Neural progenitor cell (in vitro differentiated cells): ENCODE results near the gene ITM2B.

Source experiments
- EZH2 ChIP-seq: fragments of 200-600 bp; sonication (generic); IDR thresholded peaks from 2 replicates; pipeline ENCODE4 v1.6.1; 2017; ENCODE audit warnings: antibody characterized with exemption, mild to moderate bottlenecking, moderate library complexity
- EZH2phosphoT487 ChIP-seq: fragments of 200-600 bp; sonication (generic); IDR thresholded peaks from 2 replicates; pipeline ENCODE4 v1.6.1; 2017; ENCODE audit warnings: antibody characterized with exemption
- TF ChIP-seq, protein P1 (sequence below): fragments of 200-600 bp; sonication (generic); IDR thresholded peaks from 2 replicates; pipeline ENCODE4 v1.5.1; 2017; ENCODE audit warnings: antibody characterized with exemption, mild to moderate bottlenecking

DNA sequence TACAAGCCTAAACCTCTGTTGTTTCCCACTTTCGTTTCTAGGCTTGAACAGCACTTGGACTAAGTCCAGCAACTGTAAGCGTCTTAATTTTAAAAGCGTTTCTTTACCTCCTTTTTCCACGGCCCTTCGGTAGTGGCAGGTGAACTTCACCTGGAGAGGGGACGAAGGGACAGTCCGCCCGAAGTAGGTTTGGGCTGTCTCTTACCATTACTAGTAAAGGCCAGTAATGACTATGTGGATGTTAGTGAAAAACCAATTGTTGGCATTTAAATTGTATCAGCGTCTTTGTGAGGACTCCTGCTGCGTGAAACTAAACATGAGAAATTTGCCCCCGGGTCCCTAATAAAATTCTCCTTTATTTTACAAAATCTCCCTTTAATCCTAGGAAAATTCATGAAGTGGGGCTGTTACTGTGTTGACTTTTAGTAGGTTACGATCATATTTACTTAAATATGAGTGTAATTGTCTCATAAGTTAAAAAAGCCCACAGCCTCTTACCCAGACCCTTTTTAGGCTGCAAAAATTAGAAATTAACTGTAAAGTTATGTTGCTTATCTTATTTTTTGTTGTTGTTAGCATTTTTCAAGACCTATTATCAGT is 983 bp downstream of the ITM2B start:
- no peak for TF ChIP-seq EZH2phosphoT487
- TF ChIP-seq, protein P1, sequence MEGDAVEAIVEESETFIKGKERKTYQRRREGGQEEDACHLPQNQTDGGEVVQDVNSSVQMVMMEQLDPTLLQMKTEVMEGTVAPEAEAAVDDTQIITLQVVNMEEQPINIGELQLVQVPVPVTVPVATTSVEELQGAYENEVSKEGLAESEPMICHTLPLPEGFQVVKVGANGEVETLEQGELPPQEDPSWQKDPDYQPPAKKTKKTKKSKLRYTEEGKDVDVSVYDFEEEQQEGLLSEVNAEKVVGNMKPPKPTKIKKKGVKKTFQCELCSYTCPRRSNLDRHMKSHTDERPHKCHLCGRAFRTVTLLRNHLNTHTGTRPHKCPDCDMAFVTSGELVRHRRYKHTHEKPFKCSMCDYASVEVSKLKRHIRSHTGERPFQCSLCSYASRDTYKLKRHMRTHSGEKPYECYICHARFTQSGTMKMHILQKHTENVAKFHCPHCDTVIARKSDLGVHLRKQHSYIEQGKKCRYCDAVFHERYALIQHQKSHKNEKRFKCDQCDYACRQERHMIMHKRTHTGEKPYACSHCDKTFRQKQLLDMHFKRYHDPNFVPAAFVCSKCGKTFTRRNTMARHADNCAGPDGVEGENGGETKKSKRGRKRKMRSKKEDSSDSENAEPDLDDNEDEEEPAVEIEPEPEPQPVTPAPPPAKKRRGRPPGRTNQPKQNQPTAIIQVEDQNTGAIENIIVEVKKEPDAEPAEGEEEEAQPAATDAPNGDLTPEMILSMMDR: no peak
- TF ChIP-seq EZH2: no peak
